ENCODE measurements around the gene WIPI1.
A peak's percentile ranks its signal among the peaks of the same experiment; 100 is the strongest.

The WIPI1 gene

GRCh38 chr17:68396226-68397107 is 60.8 kb downstream of the WIPI1 start:
- Histone ChIP-seq H2AK5ac (ENCODE audit: low read length, severe bottlenecking) (no peak overlapping the region), H3K4me3 (ENCODE audit: insufficient read depth in 1 of 2, low read depth in 1 of 2, low read length in 2 of 2) (no peak overlapping the region), H3K4ac (ENCODE audit: low read depth in 1 of 2, low read length in 2 of 2) (peak overlapping the region in 1 of 2 experiments; percentile 5), H2BK15ac (ENCODE audit: low read depth, poor library complexity, severe bottlenecking) (no peak overlapping the region), H3K18ac (ENCODE audit: low read depth in 1 of 2, low read length in 2 of 2) (peak overlapping the region; percentile 23 to 29), H2BK5ac (ENCODE audit: low read depth, low read length, poor library complexity, severe bottlenecking) (no peak overlapping the region), H2BK12ac (ENCODE audit: low read length in 2 of 2) (peak overlapping the region; percentile 87), H3K9ac (ENCODE audit: low read length) (no peak overlapping the region), H2AFZ (ENCODE audit: low read depth, low read length) (no peak overlapping the region), H3K27ac (ENCODE audit: low read length, poor library complexity, severe bottlenecking) (no peak overlapping the region), H4K8ac (ENCODE audit: low read length) (peak overlapping the region; percentile 76), H2BK120ac (ENCODE audit: low read depth, low read length) (no peak overlapping the region), H3K4me2 (ENCODE audit: low read length, poor library complexity, severe bottlenecking) (no peak overlapping the region), H3K4me1 (ENCODE audit: control insufficient read depth, insufficient read depth, low read depth, low read length) (peaks cover 7% of the 10 kb centered on the region), H3K23ac (ENCODE audit: low read length in 2 of 2) (no peak overlapping the region), H3K14ac (ENCODE audit: low read length in 2 of 2) (no peak overlapping the region), H3K79me1 (replicated peaks; ENCODE audit: low read length, poor library complexity, severe bottlenecking) (no peaks in the 10 kb centered on the region), H4K91ac (ENCODE audit: low read length) (peak overlapping the region; percentile 36), H3K27me3 (ENCODE audit: control insufficient read depth in 1 of 2, insufficient read depth in 1 of 2, low read length in 2 of 2) (no peaks in the 10 kb centered on the region), H3K9me3 (ENCODE audit: control insufficient read depth, low read length) (peaks cover 5% of the 10 kb centered on the region), H3K36me3 (ENCODE audit: control insufficient read depth in 1 of 2, insufficient read depth in 2 of 2, low read depth in 1 of 2, low read length in 2 of 2) (no peaks in the 10 kb centered on the region)
- 59% methylated on average over 9 of the region's 10 CpGs for WGBS
- peak; percentile 63 for DNase-seq

GRCh38 chr17:68394608-68395331 is 62.5 kb downstream of the WIPI1 start:
- peaks cover 7% of the 10 kb centered on the region for H3K4me1 ChIP-seq (ENCODE audit: control insufficient read depth, insufficient read depth, low read depth, low read length)
- 97% methylated on average over 12 of the region's 12 CpGs for WGBS
- H3K4me2 ChIP-seq (ENCODE audit: low read length, poor library complexity, severe bottlenecking) = no peak overlapping the region
- H3K36me3 ChIP-seq (ENCODE audit: control insufficient read depth in 1 of 2, insufficient read depth in 2 of 2, low read depth in 1 of 2, low read length in 2 of 2) = no peaks in the 10 kb centered on the region
- no peak overlapping the region for H3K4me3 ChIP-seq (ENCODE audit: insufficient read depth in 1 of 2, low read depth in 1 of 2, low read length in 2 of 2)
- H3K9ac ChIP-seq (ENCODE audit: low read length) = no peak overlapping the region
- H3K14ac ChIP-seq (ENCODE audit: low read length in 2 of 2) = no peak overlapping the region
- no peak overlapping the region for H2BK120ac ChIP-seq (ENCODE audit: low read depth, low read length)
- no peak for DNase-seq
- no peak overlapping the region for H3K4ac ChIP-seq (ENCODE audit: low read depth in 1 of 2, low read length in 2 of 2)
- peak overlapping the region in 1 of 2 experiments; percentile 11 for H3K18ac ChIP-seq (ENCODE audit: low read depth in 1 of 2, low read length in 2 of 2)
- no peak overlapping the region for H4K91ac ChIP-seq (ENCODE audit: low read length)
- H2BK15ac ChIP-seq (ENCODE audit: low read depth, poor library complexity, severe bottlenecking) = no peak overlapping the region
- peak overlapping the region in 1 of 2 experiments; percentile 47 for H2BK12ac ChIP-seq (ENCODE audit: low read length in 2 of 2)
- no peak overlapping the region for H3K23ac ChIP-seq (ENCODE audit: low read length in 2 of 2)
- H4K8ac ChIP-seq (ENCODE audit: low read length) = no peak overlapping the region
- peaks cover 5% of the 10 kb centered on the region for H3K9me3 ChIP-seq (ENCODE audit: control insufficient read depth, low read length)
- H2AK5ac ChIP-seq (ENCODE audit: low read length, severe bottlenecking) = no peak overlapping the region
- H3K27ac ChIP-seq (ENCODE audit: low read length, poor library complexity, severe bottlenecking) = no peak overlapping the region
- no peak overlapping the region for H2AFZ ChIP-seq (ENCODE audit: low read depth, low read length)
- no peaks in the 10 kb centered on the region for H3K79me1 ChIP-seq (replicated peaks; ENCODE audit: low read length, poor library complexity, severe bottlenecking)
- no peaks in the 10 kb centered on the region for H3K27me3 ChIP-seq (ENCODE audit: control insufficient read depth in 1 of 2, insufficient read depth in 1 of 2, low read length in 2 of 2)
- no peak overlapping the region for H2BK5ac ChIP-seq (ENCODE audit: low read depth, low read length, poor library complexity, severe bottlenecking)

GRCh38 chr17:68391561-68392268 is 65.6 kb downstream of the WIPI1 start:
- Histone ChIP-seq H3K9me3 (ENCODE audit: control insufficient read depth, low read length) (peaks cover 5% of the 10 kb centered on the region), H4K8ac (ENCODE audit: low read length) (no peak overlapping the region), H3K27me3 (ENCODE audit: control insufficient read depth in 1 of 2, insufficient read depth in 1 of 2, low read length in 2 of 2) (no peaks in the 10 kb centered on the region), H3K18ac (ENCODE audit: low read depth in 1 of 2, low read length in 2 of 2) (no peak overlapping the region), H3K4me1 (ENCODE audit: control insufficient read depth, insufficient read depth, low read depth, low read length) (no peaks in the 10 kb centered on the region), H2AFZ (ENCODE audit: low read depth, low read length) (no peak overlapping the region), H3K4me2 (ENCODE audit: low read length, poor library complexity, severe bottlenecking) (no peak overlapping the region), H2BK5ac (ENCODE audit: low read depth, low read length, poor library complexity, severe bottlenecking) (no peak overlapping the region), H3K4me3 (ENCODE audit: insufficient read depth in 1 of 2, low read depth in 1 of 2, low read length in 2 of 2) (peak overlapping the region in 1 of 2 experiments; percentile 46), H2BK120ac (ENCODE audit: low read depth, low read length) (no peak overlapping the region), H2AK5ac (ENCODE audit: low read length, severe bottlenecking) (no peak overlapping the region), H3K9ac (ENCODE audit: low read length) (peak overlapping the region; percentile 37), H3K23ac (ENCODE audit: low read length in 2 of 2) (no peak overlapping the region), H3K4ac (ENCODE audit: low read depth in 1 of 2, low read length in 2 of 2) (no peak overlapping the region), H3K14ac (ENCODE audit: low read length in 2 of 2) (no peak overlapping the region), H2BK12ac (ENCODE audit: low read length in 2 of 2) (peak overlapping the region in 1 of 2 experiments; percentile 21), H3K36me3 (ENCODE audit: control insufficient read depth in 1 of 2, insufficient read depth in 2 of 2, low read depth in 1 of 2, low read length in 2 of 2) (no peaks in the 10 kb centered on the region), H3K27ac (ENCODE audit: low read length, poor library complexity, severe bottlenecking) (no peak overlapping the region), H3K79me1 (replicated peaks; ENCODE audit: low read length, poor library complexity, severe bottlenecking) (no peaks in the 10 kb centered on the region), H4K91ac (ENCODE audit: low read length) (no peak overlapping the region), H2BK15ac (ENCODE audit: low read depth, poor library complexity, severe bottlenecking) (peak overlapping the region; percentile 6)
- WGBS = 96% methylated on average over 15 of the region's 16 CpGs
- no peak for DNase-seq
